A549 (cell line): ENCODE results near the gene CHAF1A.

Experiments used
- EP300 ChIP-seq, 2 experiments: fragments of >200 bp; sonication (Bioruptor Twin); formaldehyde crosslinking; IDR thresholded peaks; 2 replicates in 1 of 2; 3 replicates in 1 of 2; pipeline ENCODE4 v1.6.1; 2016 to 2017
- KDM1A ChIP-seq: fragments of 200-600 bp; sonication (generic); IDR thresholded peaks from 2 replicates; pipeline ENCODE4 v1.6.1; 2016; ENCODE audit warnings: low read depth, mild to moderate bottlenecking
- POLR2A ChIP-seq: IDR thresholded peaks from 2 replicates; pipeline ENCODE4 v1.6.1; 2012; ENCODE audit warnings: mild to moderate bottlenecking, low read length
- TF ChIP-seq, protein P1 (sequence below): fragments of >200 bp; sonication (Bioruptor Twin); formaldehyde crosslinking; IDR thresholded peaks from 2 replicates; pipeline ENCODE4 v1.6.1; 2016

DNA sequence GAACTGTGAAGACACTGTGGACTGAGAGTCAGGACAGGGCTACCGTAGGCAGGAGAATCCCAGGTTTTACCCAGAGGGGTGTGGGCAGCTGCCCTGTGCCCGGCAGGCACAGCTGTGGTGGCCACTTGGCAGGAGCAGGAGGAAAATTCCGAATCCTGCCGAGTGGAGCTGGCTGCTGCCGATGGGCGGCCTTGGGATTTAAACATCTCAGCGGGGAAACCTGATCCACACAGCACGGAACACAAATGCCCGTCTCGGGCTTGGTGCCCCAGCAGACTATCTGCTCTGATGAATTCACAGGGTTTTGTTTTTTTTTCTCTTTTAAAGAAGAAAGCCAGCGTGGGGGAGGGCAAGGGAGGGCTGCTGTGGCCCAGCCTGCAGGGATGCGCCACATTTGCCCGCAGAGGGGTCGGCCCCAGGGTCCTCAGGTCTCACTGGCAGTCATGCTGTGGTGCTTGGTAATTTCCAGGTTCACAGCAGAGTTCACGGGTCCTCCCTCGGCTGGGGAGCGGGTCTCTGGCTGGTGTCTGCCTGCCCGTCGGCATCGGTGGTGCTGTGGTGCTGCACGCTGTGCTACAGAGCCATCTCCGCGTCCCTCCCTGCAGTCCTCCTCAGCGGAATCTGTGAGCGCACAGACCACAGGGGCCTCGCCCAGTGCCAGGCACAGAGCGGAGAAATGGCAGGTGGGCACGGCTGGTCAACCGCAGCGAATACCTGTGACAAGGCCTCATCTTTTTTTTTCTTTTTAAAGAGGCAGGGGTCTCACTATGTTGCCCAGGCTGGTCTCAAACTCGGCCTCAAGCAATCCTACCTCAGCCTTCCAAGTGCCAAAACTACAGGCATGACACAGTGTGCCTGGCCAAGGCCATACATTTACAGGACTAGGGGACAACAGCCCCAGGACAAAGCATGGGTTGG, 30.9 kb upstream of the CHAF1A start:
- TF ChIP-seq KDM1A (no peak), POLR2A (no peak), EP300 (IDR thresholded peaks at IDR 0.05) (no peak)
- TF ChIP-seq, protein P1, sequence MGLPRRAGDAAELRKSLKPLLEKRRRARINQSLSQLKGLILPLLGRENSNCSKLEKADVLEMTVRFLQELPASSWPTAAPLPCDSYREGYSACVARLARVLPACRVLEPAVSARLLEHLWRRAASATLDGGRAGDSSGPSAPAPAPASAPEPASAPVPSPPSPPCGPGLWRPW = no peak
